C4-2B (cell line): ENCODE data around the gene NXPH1.
"Not testable (repeated sequence)": the region's sequence is repeated elsewhere in the genome, so short reads cannot be mapped to it uniquely, and the experiment has no call there.

Experiments used
- ZFX ChIP-seq: fragments of 450-650 bp; IDR thresholded peaks from 2 replicates; pipeline ENCODE4 v1.6.1; 2017
- TF ChIP-seq, protein P1 (sequence below): fragments of 450-650 bp; conservative IDR thresholded peaks from 2 replicates; pipeline ENCODE4 v1.5.1; 2017; ENCODE audit warnings: mild to moderate bottlenecking

DNA sequence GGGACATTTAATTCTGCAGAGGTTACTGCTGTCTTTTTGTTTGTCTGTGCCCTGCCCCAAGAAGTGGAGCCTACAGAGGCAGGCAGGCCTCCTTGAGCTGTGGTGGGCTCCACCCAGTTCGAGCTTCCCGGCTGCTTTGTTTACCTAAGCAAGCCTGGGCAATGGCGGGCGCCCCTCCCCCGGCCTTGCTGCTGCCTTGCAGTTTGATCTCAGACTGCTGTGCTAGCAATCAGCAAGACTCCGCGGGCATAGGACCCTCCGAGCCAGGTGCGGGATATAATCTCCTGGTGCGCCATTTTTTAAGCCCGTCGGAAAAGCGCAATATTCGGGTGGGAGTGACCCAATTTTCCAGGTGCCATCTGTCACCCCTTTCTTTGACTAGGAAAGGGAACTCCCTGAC lies 298.3 kb downstream of the NXPH1 start:
- TF ChIP-seq, protein P1, sequence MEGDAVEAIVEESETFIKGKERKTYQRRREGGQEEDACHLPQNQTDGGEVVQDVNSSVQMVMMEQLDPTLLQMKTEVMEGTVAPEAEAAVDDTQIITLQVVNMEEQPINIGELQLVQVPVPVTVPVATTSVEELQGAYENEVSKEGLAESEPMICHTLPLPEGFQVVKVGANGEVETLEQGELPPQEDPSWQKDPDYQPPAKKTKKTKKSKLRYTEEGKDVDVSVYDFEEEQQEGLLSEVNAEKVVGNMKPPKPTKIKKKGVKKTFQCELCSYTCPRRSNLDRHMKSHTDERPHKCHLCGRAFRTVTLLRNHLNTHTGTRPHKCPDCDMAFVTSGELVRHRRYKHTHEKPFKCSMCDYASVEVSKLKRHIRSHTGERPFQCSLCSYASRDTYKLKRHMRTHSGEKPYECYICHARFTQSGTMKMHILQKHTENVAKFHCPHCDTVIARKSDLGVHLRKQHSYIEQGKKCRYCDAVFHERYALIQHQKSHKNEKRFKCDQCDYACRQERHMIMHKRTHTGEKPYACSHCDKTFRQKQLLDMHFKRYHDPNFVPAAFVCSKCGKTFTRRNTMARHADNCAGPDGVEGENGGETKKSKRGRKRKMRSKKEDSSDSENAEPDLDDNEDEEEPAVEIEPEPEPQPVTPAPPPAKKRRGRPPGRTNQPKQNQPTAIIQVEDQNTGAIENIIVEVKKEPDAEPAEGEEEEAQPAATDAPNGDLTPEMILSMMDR = not testable (repeated sequence)
- TF ChIP-seq ZFX = not testable (repeated sequence)
